Measurements from ENCODE around the gene SCYGR2. TPM values are rescaled to one million over a fixed set of nuclear protein-coding genes. Genes with fewer than 3 reads are reported as not detected.

SCYGR2 gene
- total and polyA plus RNA-seq, 8 donors, result not detected

DNA sequence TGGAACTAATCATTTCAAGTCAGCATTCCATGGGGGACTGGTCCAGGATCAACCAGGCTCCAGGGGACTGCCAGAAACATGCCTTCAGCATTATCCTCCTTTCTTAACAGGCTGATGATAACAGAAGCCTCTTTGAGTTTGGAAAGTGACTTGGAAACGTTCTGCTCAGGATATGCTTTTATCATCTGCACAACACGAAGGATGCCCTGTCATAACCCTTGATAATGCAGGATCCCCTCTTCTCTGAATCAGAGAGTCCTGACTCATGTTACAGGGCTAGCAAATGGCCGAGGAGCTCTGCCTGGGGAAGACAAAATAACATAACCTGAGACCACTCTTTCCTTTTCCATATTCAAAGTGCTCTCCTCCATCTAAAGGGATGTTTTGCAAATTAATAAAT lies 9.2 kb downstream of the SCYGR2 start:
- Histone ChIP-seq H3K36me3 (no peaks in the 10 kb centered on the region), H3K4me3 (no peak overlapping the region), H3K27me3 (no peaks in the 10 kb centered on the region), H3K27ac (no peak overlapping the region), H3K9me3 (no peaks in the 10 kb centered on the region), H3K4me1 (no peaks in the 10 kb centered on the region)
- intact Hi-C loops (cut with DNase I), result no loop called here
- WGBS, 2 donors, result 49 to 54% methylated on average over 3 of the region's 3 CpGs
- ATAC-seq (no peak), FAIRE-seq (no peak), DNase-seq (no peak)
- TF ChIP-seq, protein P1, sequence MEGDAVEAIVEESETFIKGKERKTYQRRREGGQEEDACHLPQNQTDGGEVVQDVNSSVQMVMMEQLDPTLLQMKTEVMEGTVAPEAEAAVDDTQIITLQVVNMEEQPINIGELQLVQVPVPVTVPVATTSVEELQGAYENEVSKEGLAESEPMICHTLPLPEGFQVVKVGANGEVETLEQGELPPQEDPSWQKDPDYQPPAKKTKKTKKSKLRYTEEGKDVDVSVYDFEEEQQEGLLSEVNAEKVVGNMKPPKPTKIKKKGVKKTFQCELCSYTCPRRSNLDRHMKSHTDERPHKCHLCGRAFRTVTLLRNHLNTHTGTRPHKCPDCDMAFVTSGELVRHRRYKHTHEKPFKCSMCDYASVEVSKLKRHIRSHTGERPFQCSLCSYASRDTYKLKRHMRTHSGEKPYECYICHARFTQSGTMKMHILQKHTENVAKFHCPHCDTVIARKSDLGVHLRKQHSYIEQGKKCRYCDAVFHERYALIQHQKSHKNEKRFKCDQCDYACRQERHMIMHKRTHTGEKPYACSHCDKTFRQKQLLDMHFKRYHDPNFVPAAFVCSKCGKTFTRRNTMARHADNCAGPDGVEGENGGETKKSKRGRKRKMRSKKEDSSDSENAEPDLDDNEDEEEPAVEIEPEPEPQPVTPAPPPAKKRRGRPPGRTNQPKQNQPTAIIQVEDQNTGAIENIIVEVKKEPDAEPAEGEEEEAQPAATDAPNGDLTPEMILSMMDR (IDR thresholded peaks at IDR 0.05), result no peak

DNA sequence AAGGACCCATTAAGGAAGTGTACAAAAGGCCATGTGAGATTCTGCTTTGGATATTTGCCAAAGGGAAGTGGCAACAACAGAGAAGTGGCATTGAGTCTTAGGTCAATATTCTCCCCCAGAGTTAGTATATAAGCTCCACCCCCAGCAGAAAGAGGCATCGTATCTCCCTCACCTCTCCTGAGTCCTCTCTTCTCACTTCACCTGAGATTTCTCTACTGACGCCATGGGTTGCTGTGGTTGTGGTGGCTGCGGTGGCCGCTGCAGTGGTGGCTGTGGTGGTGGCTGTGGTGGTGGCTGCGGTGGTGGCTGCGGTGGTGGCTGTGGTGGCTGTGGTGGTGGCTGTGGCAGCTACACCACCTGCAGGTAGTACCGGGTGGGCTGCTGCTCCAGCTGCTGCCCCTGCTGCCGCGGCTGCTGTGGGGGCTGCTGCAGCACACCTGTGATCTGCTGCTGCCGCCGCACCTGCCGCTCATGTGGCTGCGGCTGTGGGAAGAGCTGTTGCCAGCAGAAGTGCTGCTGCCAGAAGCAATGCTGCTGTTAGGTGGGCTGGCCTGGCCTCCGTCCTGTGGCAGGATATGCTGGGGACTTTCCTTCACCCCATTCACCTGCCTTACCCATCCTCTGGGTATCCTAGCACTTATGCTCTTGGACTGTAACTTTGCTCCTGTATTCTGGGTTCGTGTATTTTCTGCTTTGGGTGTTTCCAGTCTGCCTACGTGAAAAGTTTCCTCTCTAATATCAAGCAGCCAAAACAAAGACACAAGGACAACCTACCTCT lies 10.1 kb downstream of the SCYGR2 start:
- WGBS, 2 donors, result 62 to 71% methylated on average over 13 to 16 of the region's 16 CpGs
- no peak for DNase-seq
- no peaks in the 10 kb centered on the region for H3K4me1 ChIP-seq
- H3K9me3 ChIP-seq, result no peaks in the 10 kb centered on the region
- TF ChIP-seq, protein P1 (IDR thresholded peaks at IDR 0.05), result no peak
- H3K27ac ChIP-seq, result no peak overlapping the region
- no peaks in the 10 kb centered on the region for H3K36me3 ChIP-seq
- FAIRE-seq, result no peak
- intact Hi-C loops (cut with DNase I), result no loop called here
- ATAC-seq, result peak in 2 of 4 donors; percentile 60 to 69
- H3K4me3 ChIP-seq, result no peak overlapping the region
- no peaks in the 10 kb centered on the region for H3K27me3 ChIP-seq

DNA sequence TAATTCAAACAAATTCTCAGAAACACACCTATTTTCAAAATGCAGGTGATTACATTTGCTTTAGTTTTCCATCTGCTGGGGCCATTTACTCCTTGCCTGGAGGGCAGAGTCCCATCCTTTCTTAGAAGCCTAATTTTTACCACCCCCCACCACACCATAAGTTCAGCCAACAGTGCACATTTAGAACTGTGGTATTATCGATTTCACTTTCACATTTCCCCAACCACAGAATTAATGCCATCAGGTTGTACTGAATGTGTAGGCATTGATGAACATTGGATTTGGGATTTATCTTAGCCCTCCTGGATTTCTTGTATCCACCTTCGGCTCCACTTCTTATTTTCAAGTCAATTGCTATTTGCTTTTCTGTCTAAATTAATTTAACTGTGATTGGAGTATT lies 11.4 kb downstream of the SCYGR2 start:
- DNase-seq, result no peak
- TF ChIP-seq, protein P1 (IDR thresholded peaks at IDR 0.05), result no peak
- no peaks in the 10 kb centered on the region for H3K4me1 ChIP-seq
- H3K36me3 ChIP-seq, result no peaks in the 10 kb centered on the region
- intact Hi-C loops (cut with DNase I), result no loop called here
- H3K27ac ChIP-seq, result no peak overlapping the region
- WGBS, 2 donors, result 81 to 85% methylated on average over 2 of the region's 2 CpGs
- no peak for FAIRE-seq
- no peak for ATAC-seq
- no peaks in the 10 kb centered on the region for H3K9me3 ChIP-seq
- no peaks in the 10 kb centered on the region for H3K27me3 ChIP-seq
- no peak overlapping the region for H3K4me3 ChIP-seq

DNA sequence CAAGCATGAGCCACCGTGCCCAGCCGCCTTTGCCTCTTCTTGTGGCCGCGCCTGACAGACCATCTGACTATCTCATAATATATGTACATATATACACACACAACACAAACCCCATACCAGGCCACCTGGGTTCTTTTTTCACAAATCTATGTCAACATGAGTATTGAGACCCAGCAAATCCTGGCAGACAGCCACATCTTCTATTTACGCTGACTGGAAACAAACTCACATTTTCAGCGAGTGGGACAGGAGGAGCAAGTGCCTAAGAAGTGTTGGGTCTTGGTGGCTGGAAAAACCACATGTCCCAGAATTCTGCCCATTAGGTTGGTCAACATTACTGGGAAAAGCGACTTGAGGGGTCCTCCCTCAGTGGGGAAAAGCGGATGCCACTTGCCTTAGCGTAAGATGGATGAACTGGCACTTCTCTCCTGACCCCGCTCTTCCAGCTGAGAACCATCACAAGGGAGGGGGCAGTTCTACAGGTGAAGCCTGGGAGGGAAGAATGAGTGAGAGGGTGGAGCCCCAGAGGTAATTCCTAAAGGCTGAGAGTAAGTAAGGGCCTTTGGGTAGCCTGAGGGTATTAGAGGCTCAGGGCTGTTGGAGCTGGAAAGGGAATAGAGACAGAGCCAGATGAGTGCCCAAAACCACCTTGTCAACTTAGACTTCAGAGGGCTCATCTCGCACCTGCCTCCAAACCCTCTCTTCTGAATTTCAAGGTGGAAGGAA lies 14.0 kb downstream of the SCYGR2 start:
- no peaks in the 10 kb centered on the region for H3K4me1 ChIP-seq
- no peaks in the 10 kb centered on the region for H3K27me3 ChIP-seq
- H3K27ac ChIP-seq, result no peak overlapping the region
- TF ChIP-seq, protein P1 (IDR thresholded peaks at IDR 0.05), result no peak
- no peak for ATAC-seq
- 62% methylated on average over 11 of the region's 11 CpGs for WGBS, 2 donors
- no peak overlapping the region for H3K4me3 ChIP-seq
- H3K36me3 ChIP-seq, result no peaks in the 10 kb centered on the region
- intact Hi-C loops (cut with DNase I), result no loop called here
- H3K9me3 ChIP-seq, result no peaks in the 10 kb centered on the region
- no peak for DNase-seq
- no peak for FAIRE-seq

DNA sequence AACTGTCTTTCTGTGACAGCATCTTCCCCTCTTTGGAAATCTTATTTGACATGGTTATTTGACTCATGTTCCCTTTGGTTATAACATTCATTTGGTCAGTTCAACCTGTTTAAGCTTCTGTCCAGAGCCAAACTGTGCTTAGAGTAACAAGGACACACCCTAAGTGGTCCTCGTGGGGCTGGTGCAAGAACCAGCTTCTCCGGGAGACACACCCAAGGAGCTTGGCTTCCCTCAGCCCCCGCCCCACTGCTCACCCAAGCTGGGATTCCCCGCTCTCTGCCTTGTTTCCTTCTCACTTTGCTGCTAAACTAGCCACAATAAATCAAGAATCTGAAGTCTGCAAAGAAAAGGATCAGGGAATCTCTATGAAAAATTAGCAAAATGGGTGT lies 14.6 kb downstream of the SCYGR2 start:
- H3K27ac ChIP-seq, result no peak overlapping the region
- TF ChIP-seq, protein P1 (IDR thresholded peaks at IDR 0.05), result no peak
- intact Hi-C loops (cut with DNase I), result no loop called here
- no peaks in the 10 kb centered on the region for H3K9me3 ChIP-seq
- no peaks in the 10 kb centered on the region for H3K4me1 ChIP-seq
- WGBS, 2 donors, result 74 to 82% methylated on average over 4 of the region's 4 CpGs
- no peak for DNase-seq
- no peaks in the 10 kb centered on the region for H3K36me3 ChIP-seq
- no peak for ATAC-seq
- H3K4me3 ChIP-seq, result no peak overlapping the region
- no peak for FAIRE-seq
- no peaks in the 10 kb centered on the region for H3K27me3 ChIP-seq
